Liver (tissue), 2 donors: ENCODE results near the gene STAM.

Source experiments
- CTCF ChIP-seq: fragments of 150-350 bp; IDR thresholded peaks from 2 replicates; pipeline ENCODE4 v1.5.1; 2017; ENCODE audit warnings: improper control_type of control experiment, low read depth, low read length; ENCODE audit not compliant: missing input control
- REST ChIP-seq: IDR thresholded peaks from 2 replicates; pipeline ENCODE4 v1.6.1; 2016; ENCODE audit warnings: antibody characterized with exemption, mild to moderate bottlenecking
- donor health status: healthy.

GRCh38 chr10:17637869-17638268, 6.1 kb upstream of the STAM start:
- no peak for TF ChIP-seq REST
- TF ChIP-seq CTCF, result no peak
